Endodermal cell (in vitro differentiated cells): ENCODE results near the gene SLC29A2. TPM values are rescaled to one million over a fixed set of nuclear protein-coding genes. Genes with fewer than 3 reads are reported as not detected.

Source experiments
- DNase-seq: peaks from one replicate; pipeline ENCODE4 v3.0.0-alpha.2; 2017
- H3K27ac ChIP-seq: 2 replicates; pipeline ENCODE4 v1.5.1; 2013; ENCODE audit warnings: mild to moderate bottlenecking, low read depth, low read length, moderate library complexity
- H3K27me3 ChIP-seq: 2 replicates; pipeline ENCODE4 v1.6.1; 2013; ENCODE audit warnings: mild to moderate bottlenecking, low read length, moderate library complexity; ENCODE audit not compliant: insufficient read depth, control insufficient read depth, poor library complexity, severe bottlenecking
- H3K36me3 ChIP-seq: 2 replicates; pipeline ENCODE4 v1.7.0; 2013; ENCODE audit warnings: mild to moderate bottlenecking, low read length, moderate library complexity; ENCODE audit not compliant: control insufficient read depth, insufficient read depth
- H3K4me1 ChIP-seq: one replicate; pipeline ENCODE4 v1.7.0; 2013; ENCODE audit warnings: low read length; ENCODE audit not compliant: control insufficient read depth, insufficient read depth
- H3K4me3 ChIP-seq: 2 replicates; pipeline ENCODE4 v1.5.1; 2013; ENCODE audit warnings: mild to moderate bottlenecking, low read length, moderate library complexity
- H3K9ac ChIP-seq: 2 replicates; pipeline ENCODE4 v1.6.1; 2013; ENCODE audit warnings: mild to moderate bottlenecking, low read length, moderate library complexity; ENCODE audit not compliant: poor library complexity, severe bottlenecking; ENCODE audit errors: extremely low read depth
- H3K9me3 ChIP-seq: 2 replicates; pipeline ENCODE4 v1.6.1; 2013; ENCODE audit warnings: mild to moderate bottlenecking, low read length, moderate library complexity; ENCODE audit not compliant: control insufficient read depth
- H3K27ac Mint-ChIP-seq: 2 replicates; pipeline ENCODE4 v1.8.0; 2020; ENCODE audit warnings: mixed read lengths
- H3K27me3 Mint-ChIP-seq: 2 replicates; pipeline ENCODE4 v1.8.0; 2021; ENCODE audit warnings: mild to moderate bottlenecking, mixed read lengths; ENCODE audit not compliant: insufficient read depth
- H3K36me3 Mint-ChIP-seq: 2 replicates; pipeline ENCODE4 v1.8.0; 2020; ENCODE audit warnings: low read depth, mixed read lengths
- H3K4me1 Mint-ChIP-seq: 2 replicates; pipeline ENCODE4 v1.8.0; 2020; ENCODE audit warnings: mixed read lengths
- H3K4me3 Mint-ChIP-seq: 2 replicates; pipeline ENCODE4 v1.8.0; 2020; ENCODE audit warnings: mild to moderate bottlenecking, moderate library complexity, mixed read lengths
- H3K9me3 Mint-ChIP-seq: 2 replicates; pipeline ENCODE4 v1.8.0; 2020; ENCODE audit warnings: mild to moderate bottlenecking, mixed read lengths
- WGBS, 2 experiments: methylation state at CpG; one replicate each; pipeline versions ENCODE4 v1.1.5 to v1.1.7; 2013; ENCODE audit warnings: missing lambda C conversion rate in 2 of 2, mixed read lengths in 1 of 2; ENCODE audit not compliant: insufficient coverage in 1 of 2, insufficient read length in 1 of 2; 5-methylcytosine and 5-hydroxymethylcytosine counted together
- total RNA-seq, 2 donors: library from RNA; stranded (reverse); fragmentation: NEBNext Ultra II Directional in 1 of 2; extraction: Animal tissue kit (Norgen Biotek cat#: 25700) in 1 of 2; gene quantifications; 2 replicates in 1 of 2; 3 replicates in 1 of 2; pipeline ENCODE4 v1.2.1, GENCODE V29; 2021
- TF ChIP-seq, protein P1 (sequence below): fragments of 200-600 bp; sonication (generic); conservative IDR thresholded peaks from 2 replicates; pipeline ENCODE4 v1.5.0; 2021; ENCODE audit warnings: antibody characterized with exemption, mild to moderate bottlenecking

The SLC29A2 gene
- total RNA-seq, 2 donors from 2014 or later = 30.8 to 32.4 TPM

DNA sequence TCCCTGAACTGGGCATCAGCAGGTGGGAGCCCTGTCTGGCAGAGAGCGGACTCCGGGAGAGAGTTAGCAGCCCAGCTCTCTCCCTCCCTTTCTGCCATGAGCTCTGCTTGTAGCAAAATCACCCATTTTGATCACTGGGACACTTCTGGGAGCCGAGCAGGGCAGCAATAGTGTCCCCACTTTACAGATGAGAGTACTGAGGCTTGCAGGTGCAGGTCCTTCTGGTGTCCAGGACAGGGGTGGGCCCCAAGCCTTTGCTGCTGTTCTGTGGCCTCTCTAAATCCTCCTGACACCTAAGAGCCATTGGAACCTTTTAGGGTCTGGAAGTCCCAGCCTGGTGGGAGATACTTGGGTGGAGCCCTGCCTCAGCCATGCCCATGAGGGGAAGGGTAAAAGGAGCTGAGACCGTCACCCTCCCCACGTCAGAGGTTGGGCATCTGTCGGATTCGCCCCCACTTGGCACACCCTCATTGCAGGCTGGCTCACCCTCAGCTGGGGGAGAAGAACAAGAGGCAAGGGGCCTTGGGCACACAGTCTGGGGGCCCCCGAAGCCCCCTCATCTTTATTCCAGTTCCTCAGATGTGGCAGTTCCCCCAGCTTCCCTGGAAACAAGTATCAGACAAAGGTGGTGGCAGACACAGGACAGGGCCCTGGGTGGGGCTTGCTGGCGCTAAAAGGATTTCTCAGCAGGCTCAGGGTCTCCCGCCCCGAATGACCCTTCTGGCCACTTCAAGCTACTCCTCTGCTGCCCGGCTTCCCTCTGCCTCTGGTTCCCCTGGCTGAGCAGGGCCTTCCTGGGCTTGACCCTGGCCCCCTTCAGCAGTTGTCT, 39.8 kb downstream of the SLC29A2 start:
- H3K27me3 ChIP-seq = no peaks in the 10 kb centered on the region
- H3K36me3 ChIP-seq = no peaks in the 10 kb centered on the region
- H3K9ac ChIP-seq = no peak overlapping the region
- H3K9me3 ChIP-seq = no peaks in the 10 kb centered on the region
- no peaks in the 10 kb centered on the region for H3K9me3 Mint-ChIP-seq
- H3K4me1 Mint-ChIP-seq = peaks cover 11% of the 10 kb centered on the region
- no peak overlapping the region for H3K4me3 Mint-ChIP-seq
- WGBS, 2 experiments = 91 to 95% methylated on average over 6 to 12 of the region's 12 CpGs
- no peak overlapping the region for H3K27ac ChIP-seq
- H3K27me3 Mint-ChIP-seq = peaks cover 15% of the 10 kb centered on the region
- no peak overlapping the region for H3K27ac Mint-ChIP-seq
- H3K4me3 ChIP-seq = no peak overlapping the region
- H3K4me1 ChIP-seq = peaks cover 10% of the 10 kb centered on the region
- TF ChIP-seq, protein P1, sequence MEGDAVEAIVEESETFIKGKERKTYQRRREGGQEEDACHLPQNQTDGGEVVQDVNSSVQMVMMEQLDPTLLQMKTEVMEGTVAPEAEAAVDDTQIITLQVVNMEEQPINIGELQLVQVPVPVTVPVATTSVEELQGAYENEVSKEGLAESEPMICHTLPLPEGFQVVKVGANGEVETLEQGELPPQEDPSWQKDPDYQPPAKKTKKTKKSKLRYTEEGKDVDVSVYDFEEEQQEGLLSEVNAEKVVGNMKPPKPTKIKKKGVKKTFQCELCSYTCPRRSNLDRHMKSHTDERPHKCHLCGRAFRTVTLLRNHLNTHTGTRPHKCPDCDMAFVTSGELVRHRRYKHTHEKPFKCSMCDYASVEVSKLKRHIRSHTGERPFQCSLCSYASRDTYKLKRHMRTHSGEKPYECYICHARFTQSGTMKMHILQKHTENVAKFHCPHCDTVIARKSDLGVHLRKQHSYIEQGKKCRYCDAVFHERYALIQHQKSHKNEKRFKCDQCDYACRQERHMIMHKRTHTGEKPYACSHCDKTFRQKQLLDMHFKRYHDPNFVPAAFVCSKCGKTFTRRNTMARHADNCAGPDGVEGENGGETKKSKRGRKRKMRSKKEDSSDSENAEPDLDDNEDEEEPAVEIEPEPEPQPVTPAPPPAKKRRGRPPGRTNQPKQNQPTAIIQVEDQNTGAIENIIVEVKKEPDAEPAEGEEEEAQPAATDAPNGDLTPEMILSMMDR = no peak
- H3K36me3 Mint-ChIP-seq = peaks cover 2% of the 10 kb centered on the region
- no peak for DNase-seq

DNA sequence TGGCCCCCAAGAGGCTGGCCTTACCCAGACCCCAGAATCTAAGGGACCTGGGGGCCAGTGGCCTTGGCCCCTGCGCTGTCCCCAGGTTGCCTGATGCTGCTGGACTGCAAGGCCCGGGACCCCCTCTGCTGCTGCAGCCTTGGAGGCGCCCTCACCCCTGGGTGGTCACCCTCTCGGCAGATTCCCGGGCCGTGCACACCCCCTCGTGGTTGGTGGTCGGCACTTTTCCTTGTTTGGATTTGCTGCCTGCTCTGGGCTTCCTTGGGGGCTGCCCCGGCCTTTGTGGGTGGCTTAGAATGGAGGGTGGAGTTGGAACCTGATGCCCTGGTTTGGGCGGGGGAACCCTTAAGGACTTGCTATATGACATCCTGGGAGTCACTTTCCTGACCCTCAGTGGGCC, 40.6 kb downstream of the SLC29A2 start:
- no peak overlapping the region for H3K9ac ChIP-seq
- DNase-seq = no peak
- H3K27ac Mint-ChIP-seq = no peak overlapping the region
- H3K27me3 ChIP-seq = no peaks in the 10 kb centered on the region
- H3K9me3 Mint-ChIP-seq = no peaks in the 10 kb centered on the region
- 91 to 100% methylated on average over 1 to 10 of the region's 10 CpGs for WGBS, 2 experiments
- H3K4me1 Mint-ChIP-seq = peaks cover 4% of the 10 kb centered on the region
- no peaks in the 10 kb centered on the region for H3K36me3 ChIP-seq
- H3K4me3 ChIP-seq = no peak overlapping the region
- TF ChIP-seq, protein P1 = no peak
- H3K4me1 ChIP-seq = peaks cover 2% of the 10 kb centered on the region
- peaks cover 2% of the 10 kb centered on the region for H3K36me3 Mint-ChIP-seq
- H3K27ac ChIP-seq = no peak overlapping the region
- no peaks in the 10 kb centered on the region for H3K9me3 ChIP-seq
- H3K4me3 Mint-ChIP-seq = no peak overlapping the region
- peaks cover 12% of the 10 kb centered on the region for H3K27me3 Mint-ChIP-seq

DNA sequence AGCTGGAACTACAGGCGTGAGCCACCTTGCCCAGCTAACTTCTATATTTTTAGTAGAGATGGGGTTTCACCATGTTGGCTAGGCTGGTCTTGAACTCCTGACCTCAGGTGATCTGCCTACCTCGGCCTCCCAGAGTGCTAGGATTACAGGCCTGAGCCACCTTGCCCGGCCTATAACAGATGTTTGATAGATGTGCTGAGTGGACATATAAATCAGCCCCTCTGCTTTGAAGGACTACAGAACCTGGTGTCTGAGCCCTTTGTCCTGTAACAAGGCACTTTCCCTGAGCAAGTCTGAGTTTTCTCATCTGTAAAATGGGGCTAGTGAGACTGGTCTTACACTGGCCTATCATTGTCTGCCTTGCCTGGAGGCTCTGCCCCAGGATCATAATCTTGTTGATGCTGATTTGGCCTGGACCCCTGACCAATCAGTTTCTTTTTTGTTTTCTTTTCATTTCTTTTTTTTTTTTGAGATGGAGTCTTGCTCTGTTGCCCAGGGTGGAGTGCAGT, 42.3 kb downstream of the SLC29A2 start:
- TF ChIP-seq, protein P1 = no peak
- Mint-ChIP-seq H3K4me3 (no peak overlapping the region), H3K9me3 (no peaks in the 10 kb centered on the region), H3K4me1 (peaks cover 4% of the 10 kb centered on the region), H3K36me3 (peaks cover 2% of the 10 kb centered on the region), H3K27ac (no peak overlapping the region), H3K27me3 (peaks cover 10% of the 10 kb centered on the region)
- Histone ChIP-seq H3K4me1 (peaks cover 2% of the 10 kb centered on the region), H3K27me3 (no peaks in the 10 kb centered on the region), H3K36me3 (no peaks in the 10 kb centered on the region), H3K9ac (no peak overlapping the region), H3K27ac (no peak overlapping the region), H3K4me3 (no peak overlapping the region), H3K9me3 (no peaks in the 10 kb centered on the region)
- no peak for DNase-seq
- 92 to 93% methylated on average over 3 of the region's 3 CpGs for WGBS, 2 experiments
